ENCODE results near the gene LY6G5C.

The LY6G5C gene

GRCh38 chr6:31658983-31659648 lies 21.8 kb downstream of the LY6G5C start:
- H3K27me3 ChIP-seq (ENCODE audit: insufficient read depth, low read depth), result no peaks in the 10 kb centered on the region
- TF ChIP-seq CTCF (conservative IDR thresholded peaks at IDR 0.05; ENCODE audit: low read depth, low read length), result no peak
- H3K4me2 ChIP-seq, result peak overlapping the region; percentile 87; the same call in 1 of the 2 replicates
- no peak overlapping the region for H3K27ac ChIP-seq
- H3K9ac ChIP-seq, result no peak overlapping the region
- no peak overlapping the region for H2AFZ ChIP-seq (ENCODE audit: low read depth)
- peaks cover 27% of the 10 kb centered on the region for H3K79me2 ChIP-seq (ENCODE audit: insufficient read depth, low read depth)
- H3K4me3 ChIP-seq (IDR thresholded peaks at IDR 0.05; ENCODE audit: insufficient read depth, low read depth, low read length), result no peak overlapping the region
- H3K36me3 ChIP-seq (ENCODE audit: insufficient read depth), result no peaks in the 10 kb centered on the region
- no peaks in the 10 kb centered on the region for H4K20me1 ChIP-seq (ENCODE audit: insufficient read depth)
- H3K4me1 ChIP-seq (ENCODE audit: low read depth, poor library complexity, severe bottlenecking), result peaks cover 43% of the 10 kb centered on the region

GRCh38 chr6:31658158-31658688 lies 22.6 kb downstream of the LY6G5C start:
- Histone ChIP-seq H2AFZ (ENCODE audit: low read depth) (no peak overlapping the region), H3K36me3 (ENCODE audit: insufficient read depth) (no peaks in the 10 kb centered on the region), H3K27ac (no peak overlapping the region), H3K79me2 (ENCODE audit: insufficient read depth, low read depth) (peaks cover 18% of the 10 kb centered on the region), H3K9ac (no peak overlapping the region), H4K20me1 (ENCODE audit: insufficient read depth) (no peaks in the 10 kb centered on the region), H3K4me3 (IDR thresholded peaks at IDR 0.05; ENCODE audit: insufficient read depth, low read depth, low read length) (no peak overlapping the region), H3K4me2 (no peak overlapping the region), H3K4me1 (ENCODE audit: low read depth, poor library complexity, severe bottlenecking) (peaks cover 38% of the 10 kb centered on the region), H3K27me3 (ENCODE audit: insufficient read depth, low read depth) (no peaks in the 10 kb centered on the region)
- TF ChIP-seq CTCF (conservative IDR thresholded peaks at IDR 0.05; ENCODE audit: low read depth, low read length), result no peak

- Histone ChIP-seq H3K4me3 (IDR thresholded peaks at IDR 0.05; ENCODE audit: insufficient read depth, low read depth, low read length) (no peak overlapping the region), H3K4me1 (ENCODE audit: low read depth, poor library complexity, severe bottlenecking) (peaks cover 35% of the 10 kb centered on the region), H3K27me3 (ENCODE audit: insufficient read depth, low read depth) (no peaks in the 10 kb centered on the region), H3K9ac (no peak overlapping the region), H3K27ac (no peak overlapping the region), H2AFZ (ENCODE audit: low read depth) (no peak overlapping the region), H3K36me3 (ENCODE audit: insufficient read depth) (no peaks in the 10 kb centered on the region), H3K79me2 (ENCODE audit: insufficient read depth, low read depth) (peaks cover 16% of the 10 kb centered on the region), H4K20me1 (ENCODE audit: insufficient read depth) (no peaks in the 10 kb centered on the region), H3K4me2 (no peak overlapping the region)
- no peak for TF ChIP-seq CTCF (conservative IDR thresholded peaks at IDR 0.05; ENCODE audit: low read depth, low read length)
These were observed 23.3 kb downstream of the LY6G5C start for GRCh38 chr6:31657406-31658157.

GRCh38 chr6:31655349-31656237 lies 25.3 kb downstream of the LY6G5C start, which contains the start of gene APOM:
TSS of gene APOM (plus strand) at chr6:31655894. CDS start at chr6:31655967, 73 bp downstream.
- H3K9ac ChIP-seq, result no peak within 1 kb of the TSS
- no peak within 1 kb of the TSS for H3K27ac ChIP-seq
- H2AFZ ChIP-seq (ENCODE audit: low read depth), result no peak within 1 kb of the TSS
- H3K4me3 ChIP-seq (IDR thresholded peaks at IDR 0.05; ENCODE audit: insufficient read depth, low read depth, low read length), result no peak within 1 kb of the TSS
- H3K4me1 ChIP-seq (ENCODE audit: low read depth, poor library complexity, severe bottlenecking), result peaks cover 27% of the 10 kb centered on the region
- TF ChIP-seq CTCF (conservative IDR thresholded peaks at IDR 0.05; ENCODE audit: low read depth, low read length), result no peak
- H4K20me1 ChIP-seq (ENCODE audit: insufficient read depth), result no peaks in the 10 kb centered on the region
- H3K4me2 ChIP-seq, result no peak within 1 kb of the TSS
- peaks cover 29% of the 10 kb centered on the region for H3K79me2 ChIP-seq (ENCODE audit: insufficient read depth, low read depth)
- H3K27me3 ChIP-seq (ENCODE audit: insufficient read depth, low read depth), result no peaks in the 10 kb centered on the region
- no peaks in the 10 kb centered on the region for H3K36me3 ChIP-seq (ENCODE audit: insufficient read depth)
